ENCODE results near the gene RECQL. TPM values are rescaled to one million over a fixed set of nuclear protein-coding genes. Genes with fewer than 3 reads are reported as not detected.

Gene RECQL, protein sequence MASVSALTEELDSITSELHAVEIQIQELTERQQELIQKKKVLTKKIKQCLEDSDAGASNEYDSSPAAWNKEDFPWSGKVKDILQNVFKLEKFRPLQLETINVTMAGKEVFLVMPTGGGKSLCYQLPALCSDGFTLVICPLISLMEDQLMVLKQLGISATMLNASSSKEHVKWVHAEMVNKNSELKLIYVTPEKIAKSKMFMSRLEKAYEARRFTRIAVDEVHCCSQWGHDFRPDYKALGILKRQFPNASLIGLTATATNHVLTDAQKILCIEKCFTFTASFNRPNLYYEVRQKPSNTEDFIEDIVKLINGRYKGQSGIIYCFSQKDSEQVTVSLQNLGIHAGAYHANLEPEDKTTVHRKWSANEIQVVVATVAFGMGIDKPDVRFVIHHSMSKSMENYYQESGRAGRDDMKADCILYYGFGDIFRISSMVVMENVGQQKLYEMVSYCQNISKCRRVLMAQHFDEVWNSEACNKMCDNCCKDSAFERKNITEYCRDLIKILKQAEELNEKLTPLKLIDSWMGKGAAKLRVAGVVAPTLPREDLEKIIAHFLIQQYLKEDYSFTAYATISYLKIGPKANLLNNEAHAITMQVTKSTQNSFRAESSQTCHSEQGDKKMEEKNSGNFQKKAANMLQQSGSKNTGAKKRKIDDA
- 86.5 and 96.2 TPM in 2 replicates for total RNA-seq

DNA sequence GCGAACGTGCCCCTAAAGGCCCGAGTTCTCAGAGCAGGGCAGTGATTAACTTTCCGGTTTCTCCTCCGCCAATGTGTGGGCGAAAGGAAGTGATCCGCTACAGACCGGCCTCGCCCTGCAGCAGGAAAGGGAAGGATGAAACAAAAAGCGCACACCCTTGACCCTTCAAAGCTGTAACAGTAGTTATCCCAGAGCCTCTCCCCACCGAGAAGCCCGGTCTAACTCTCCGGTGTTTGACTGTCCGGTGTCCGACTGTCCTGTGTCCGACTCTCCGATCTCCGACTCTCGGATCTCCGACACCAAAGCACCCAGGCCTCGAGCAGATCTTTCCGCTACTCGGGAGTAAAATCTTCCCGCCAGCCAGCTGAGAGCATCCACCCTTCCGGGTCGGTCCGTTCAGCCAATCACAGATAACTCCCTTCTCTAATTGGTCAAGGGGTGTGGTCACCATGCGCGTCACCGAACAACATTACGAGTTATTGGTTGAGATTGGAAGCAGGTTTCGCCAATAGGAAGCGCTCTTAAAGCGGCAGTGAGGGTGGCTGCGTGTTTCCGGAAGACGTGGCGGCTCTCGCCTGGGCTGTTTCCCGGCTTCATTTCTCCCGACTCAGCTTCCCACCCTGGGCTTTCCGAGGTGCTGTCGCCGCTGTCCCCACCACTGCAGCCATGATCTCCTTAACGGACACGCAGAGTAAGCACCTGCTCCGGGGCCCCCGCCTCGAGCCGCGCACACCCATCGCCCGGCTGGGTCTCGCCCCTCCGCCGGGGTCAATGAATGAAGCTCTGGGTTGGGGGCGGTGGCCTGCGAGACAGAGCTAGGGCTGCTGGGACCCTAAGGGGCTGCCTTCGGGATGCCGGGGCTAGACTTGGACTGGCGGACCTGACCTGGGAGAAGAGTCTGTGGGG lies at the start of gene RECQL, which contains the start of gene GOLT1B:
Gene RECQL, minus strand, starts transcription at position 378 of the 906 bp plus-strand sequence. CDS start 2,065 bp downstream, outside the sequence.
Gene GOLT1B, plus strand, starts transcription at position 532 of the 906 bp plus-strand sequence. Its CDS starts 135 bp downstream, at position 667.

DNA sequence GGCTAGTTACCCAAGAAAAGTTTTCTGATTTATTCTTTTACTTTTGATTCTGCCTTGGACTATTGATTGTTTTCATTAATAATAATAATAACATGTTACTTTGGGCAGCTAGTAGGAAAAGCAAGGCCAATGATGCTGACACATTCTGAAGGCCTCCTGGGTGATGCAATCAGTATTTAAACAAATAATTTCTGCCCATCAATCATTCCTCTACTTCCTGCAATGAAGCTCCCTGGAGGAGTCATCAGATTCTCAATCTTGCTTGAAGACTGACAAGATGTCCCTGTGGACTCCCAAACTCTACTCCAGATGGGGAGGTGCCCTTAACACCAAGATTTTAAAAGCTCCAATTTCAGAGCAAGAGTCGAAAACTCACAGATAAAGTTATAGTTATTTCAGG lies 24.6 kb upstream of the RECQL start, which contains the start of gene SPX:
Gene SPX, plus strand, starts transcription at position 244 of the 400 bp plus-strand sequence. CDS start 177 bp downstream, outside the sequence.

Other genes with a start within 250 kb of the RECQL start
- gene SLCO1A2, start 166.7 kb downstream of the RECQL start, total RNA-seq = not detected in 2 replicates
- gene IAPP, start 128.7 kb downstream of the RECQL start, total RNA-seq = not detected in 2 replicates
- gene PYROXD1, start 64.0 kb downstream of the RECQL start, total RNA-seq = 6.9 and 9.4 TPM in 2 replicates
- gene GOLT1B, start 154 bp upstream of the RECQL start, total RNA-seq = 20.9 and 25.4 TPM in 2 replicates
- gene SPX, start 24.7 kb upstream of the RECQL start, total RNA-seq = 0.09 TPM in 2 replicates
- not detected in 2 replicates for gene GYS2, start 103.2 kb upstream of the RECQL start, total RNA-seq
- 739 and 748 TPM in 2 replicates for gene LDHB, start 156.2 kb upstream of the RECQL start, total RNA-seq

Measured in endothelial cell of coronary artery (primary cell).